IMR-90 (cell line): ENCODE results near the gene ABHD18. TPM values are rescaled to one million over a fixed set of nuclear protein-coding genes. Genes with fewer than 3 reads are reported as not detected.
"Not testable (repeated sequence)": the region's sequence is repeated elsewhere in the genome, so short reads cannot be mapped to it uniquely, and the experiment has no call there.

ENCODE experiments used
- ATAC-seq: fragments of 200-7000 bp; cut with Tn5 transposase; 2 replicates; pipeline ENCODE4 v1.9.1; 2020; ENCODE audit warnings: low read depth, mild to moderate bottlenecking, moderate library complexity
- BruUV-seq: library from RNA; stranded (reverse); fragments of 400-500 nt; replicated peaks from 2 replicates; lab custom pipeline; 2021; lab: Mats Ljungman, UMichigan
- CTCF ChIA-PET: fragments of 300-600 bp; formaldehyde crosslinking; extraction: SDS; loops from one replicate; lab custom pipeline; 2021; ENCODE audit warnings: antibody characterized with exemption; lab: Yijun Ruan, JAX
- POLR2A ChIA-PET: fragments of 300-600 bp; sonication (Branson Sonifier 250); formaldehyde crosslinking; loops from one replicate; lab custom pipeline; 2022; ENCODE audit warnings: antibody characterized with exemption; ENCODE audit not compliant: unreplicated experiment; lab: Charles Lee
- DNase-seq: peaks from one replicate; pipeline ENCODE4 v3.0.0; 2013
- H2AFZ ChIP-seq: replicated peaks from 2 replicates; pipeline ENCODE3; 2013; ENCODE audit warnings: low read length, mild to moderate bottlenecking; ENCODE audit not compliant: poor library complexity
- H2AK5ac ChIP-seq: 2 replicates; pipeline ENCODE4 v1.6.1; 2013; ENCODE audit warnings: low read depth, low read length, inconsistent platforms
- H2AK9ac ChIP-seq: replicated peaks from 2 replicates; pipeline ENCODE3; 2013; ENCODE audit warnings: mild to moderate bottlenecking, low read depth, low read length, moderate library complexity; ENCODE audit not compliant: poor library complexity
- H2BK120ac ChIP-seq: 2 replicates; pipeline ENCODE4 v1.6.1; 2013; ENCODE audit warnings: low read depth, low read length, inconsistent platforms
- H2BK15ac ChIP-seq: 3 replicates; pipeline ENCODE4 v1.6.1; 2013; ENCODE audit warnings: low read depth, low read length, inconsistent platforms
- H2BK20ac ChIP-seq: 2 replicates; pipeline ENCODE4 v1.6.1; 2013; ENCODE audit warnings: low read depth, mild to moderate bottlenecking, inconsistent platforms, low read length, moderate library complexity
- H2BK5ac ChIP-seq: 2 replicates; pipeline ENCODE4 v1.6.1; 2013; ENCODE audit warnings: mild to moderate bottlenecking, low read depth, low read length, inconsistent platforms; ENCODE audit not compliant: poor library complexity, severe bottlenecking
- H3K14ac ChIP-seq: replicated peaks from 2 replicates; pipeline ENCODE4 v1.6.1; 2013; ENCODE audit warnings: low read depth, low read length, inconsistent platforms
- H3K18ac ChIP-seq: 2 replicates; pipeline ENCODE4 v1.6.1; 2013; ENCODE audit warnings: low read depth, low read length, control low read depth
- H3K23ac ChIP-seq: 2 replicates; pipeline ENCODE4 v1.6.1; 2013; ENCODE audit warnings: low read depth, low read length, inconsistent platforms
- H3K27ac ChIP-seq: 2 replicates; pipeline ENCODE4 v1.5.1; 2013; ENCODE audit warnings: mild to moderate bottlenecking, control low read depth, low read length; ENCODE audit not compliant: insufficient read depth
- H3K27me3 ChIP-seq: 2 replicates; pipeline ENCODE4 v1.6.1; 2013; ENCODE audit warnings: low read length; ENCODE audit not compliant: control insufficient read depth, insufficient read depth
- H3K36me3 ChIP-seq: 2 replicates; pipeline ENCODE4 v1.6.1; 2013; ENCODE audit warnings: low read length, mixed read lengths; ENCODE audit not compliant: control insufficient read depth, insufficient read depth
- H3K4ac ChIP-seq: 2 replicates; pipeline ENCODE4 v1.6.1; 2013; ENCODE audit warnings: low read depth, low read length, inconsistent platforms
- H3K4me1 ChIP-seq: 2 replicates; pipeline ENCODE4 v1.6.1; 2013; ENCODE audit warnings: low read length, mixed read lengths; ENCODE audit not compliant: control insufficient read depth, insufficient read depth
- H3K4me2 ChIP-seq: 2 replicates; pipeline ENCODE4 v1.6.1; 2013; ENCODE audit warnings: low read depth, mild to moderate bottlenecking, control low read depth, low read length, moderate library complexity
- H3K4me3 ChIP-seq: 2 replicates; pipeline ENCODE4 v1.5.1; 2013; ENCODE audit warnings: low read depth, mild to moderate bottlenecking, control low read depth, low read length, moderate library complexity; ENCODE audit not compliant: insufficient read depth
- H3K56ac ChIP-seq: 2 replicates; pipeline ENCODE4 v1.6.1; 2013; ENCODE audit warnings: low read length, inconsistent platforms; ENCODE audit not compliant: insufficient read depth; ENCODE audit errors: extremely low read depth
- H3K79me1 ChIP-seq, 2 experiments: 2 replicates each; pipeline ENCODE4 v1.6.1; 2013; ENCODE audit warnings: low read length in 2 of 2, inconsistent platforms in 1 of 2, low read depth in 1 of 2
- H3K9ac ChIP-seq: 2 replicates; pipeline ENCODE4 v1.6.1; 2013; ENCODE audit warnings: low read depth, low read length, control low read depth
- H3K9me1 ChIP-seq: 2 replicates; pipeline ENCODE4 v1.6.1; 2013; ENCODE audit warnings: low read length, inconsistent platforms; ENCODE audit not compliant: insufficient read depth
- H3K9me3 ChIP-seq: 2 replicates; pipeline ENCODE4 v1.6.1; 2013; ENCODE audit warnings: low read length; ENCODE audit not compliant: control insufficient read depth, insufficient read depth
- H4K20me1 ChIP-seq: 2 replicates; pipeline ENCODE4 v1.6.1; 2013; ENCODE audit warnings: low read length, inconsistent platforms; ENCODE audit not compliant: insufficient read depth
- H4K5ac ChIP-seq: 2 replicates; pipeline ENCODE4 v1.6.1; 2013; ENCODE audit warnings: mild to moderate bottlenecking, low read depth, low read length, control low read depth
- H4K8ac ChIP-seq, 2 experiments: 2 replicates each; pipeline ENCODE4 v1.6.1; 2013; ENCODE audit warnings: low read depth in 2 of 2, low read length in 2 of 2, control low read depth in 1 of 2, inconsistent platforms in 1 of 2
- H4K91ac ChIP-seq: 2 replicates; pipeline ENCODE4 v1.6.1; 2013; ENCODE audit warnings: low read depth, low read length, inconsistent platforms; ENCODE audit not compliant: insufficient read depth
- WGBS, 2 experiments: methylation state at CpG; one replicate each; pipeline versions ENCODE4 v1.1.5 to v1.1.7; 2013; ENCODE audit warnings: missing lambda C conversion rate in 2 of 2; ENCODE audit not compliant: insufficient read length in 1 of 2; ENCODE audit errors: extremely low coverage in 2 of 2; 5-methylcytosine and 5-hydroxymethylcytosine counted together
- dilution Hi-C: fragments of 300-500 bp; cut with HindIII; formaldehyde crosslinking; loops from one replicate; pipeline ENCODE4 v1.14.3; 2018; ENCODE audit warnings: low sequenced_read_pairs; ENCODE audit not compliant: unreplicated experiment
- in situ Hi-C: fragments of 300-500 bp; cut with MboI; formaldehyde crosslinking; loops from 3 replicates; pipeline ENCODE4 v1.14.3; 2019; ENCODE audit warnings: low sequenced_read_pairs, inconsistent platforms, mixed read lengths
- intact Hi-C: fragments of 100-400 bp; cut with micrococcal nuclease; formaldehyde crosslinking; loops from 2 replicates; pipeline ENCODE4 v1.10.0; 2022
- polyA plus RNA-seq, 3 experiments: library from polyadenylated mRNA; depleted of rRNA; stranded (reverse); fragments of >200 nt; gene quantifications; 2 replicates each; pipeline ENCODE4 v1.2.3, GENCODE V29; 2012; ENCODE audit warnings: low replicate concordance in 1 of 3
- total RNA-seq: library from RNA; depleted of rRNA; stranded (reverse); fragments of >200 nt; gene quantifications from 2 replicates; pipeline ENCODE4 v1.2.3, GENCODE V29; 2012

The ABHD18 gene
- total and polyA plus RNA-seq, 2 of the 4 experiments (the other 2 are of a cell fraction), result 2.4 to 4.3 TPM

GRCh38 chr4:127970925-127971324, 5.7 kb downstream of the ABHD18 start:
- dilution Hi-C loops, H4K91ac ChIP-seq, H3K9me3 ChIP-seq, H3K4ac ChIP-seq, POLR2A ChIA-PET, H2AK9ac ChIP-seq, BruUV-seq, H3K4me3 ChIP-seq, H4K20me1 ChIP-seq, H3K27ac ChIP-seq, H2AFZ ChIP-seq, H3K9me1 ChIP-seq, H4K8ac ChIP-seq, H2BK20ac ChIP-seq, H3K56ac ChIP-seq, H2AK5ac ChIP-seq, H3K23ac ChIP-seq, H3K18ac ChIP-seq, H3K4me2 ChIP-seq, DNase-seq, H3K27me3 ChIP-seq, H3K4me1 ChIP-seq, H3K14ac ChIP-seq, intact Hi-C loops, H4K5ac ChIP-seq, H2BK15ac ChIP-seq, CTCF ChIA-PET, H2BK5ac ChIP-seq, H2BK120ac ChIP-seq, H3K9ac ChIP-seq, ATAC-seq, in situ Hi-C loops: not testable (repeated sequence)
- 100% methylated on average over 1 of the region's 4 CpGs; no CpG with 5 or more reads in 1 of the 2 experiments for WGBS, 2 experiments
- peaks cover 10% of the 10 kb centered on the region for H3K36me3 ChIP-seq
- peaks cover 23 to 59% of the 10 kb centered on the region in 2 experiments for H3K79me1 ChIP-seq
